MCF 10A (cell line): ENCODE results near the gene B3GAT1. TPM values are rescaled to one million over a fixed set of nuclear protein-coding genes. Genes with fewer than 3 reads are reported as not detected.

Experiments used
- BruUV-seq: library from RNA; stranded (reverse); fragments of 400-500 nt; replicated peaks from 2 replicates; lab custom pipeline; 2021; lab: Mats Ljungman, UMichigan
- CTCF ChIA-PET: fragments of 300-600 bp; sonication (Branson Sonifier 250); formaldehyde crosslinking; extraction: SDS; loops from one replicate; lab custom pipeline; 2021; ENCODE audit warnings: antibody characterized with exemption, inconsistent platforms; lab: Yijun Ruan, JAX
- POLR2A ChIA-PET: fragments of 300-600, 350-650 bp; sonication (Branson Sonifier 250); formaldehyde crosslinking; extraction: SDS; loops from one replicate; lab custom pipeline; 2020; ENCODE audit warnings: antibody characterized with exemption, inconsistent platforms; lab: Yijun Ruan, JAX
- DNase-seq: peaks from one replicate; pipeline ENCODE4 v3.0.0-alpha.2; 2018; ENCODE audit not compliant: unreplicated experiment
- H3K27ac Mint-ChIP-seq: one replicate; pipeline ENCODE4 v1.8.0; 2022; ENCODE audit warnings: mild to moderate bottlenecking, low read depth, mixed read lengths; ENCODE audit not compliant: unreplicated experiment
- H3K27me3 Mint-ChIP-seq: one replicate; pipeline ENCODE4 v1.8.0; 2022; ENCODE audit warnings: mixed read lengths; ENCODE audit not compliant: insufficient read depth, unreplicated experiment
- H3K36me3 Mint-ChIP-seq: one replicate; pipeline ENCODE4 v1.8.0; 2022; ENCODE audit warnings: mild to moderate bottlenecking, moderate library complexity, mixed read lengths; ENCODE audit not compliant: insufficient read depth, unreplicated experiment
- H3K4me1 Mint-ChIP-seq: one replicate; pipeline ENCODE4 v1.8.0; 2022; ENCODE audit warnings: mixed read lengths; ENCODE audit not compliant: insufficient read depth, unreplicated experiment
- H3K4me3 Mint-ChIP-seq: one replicate; pipeline ENCODE4 v1.8.0; 2022; ENCODE audit warnings: mild to moderate bottlenecking, moderate library complexity, mixed read lengths; ENCODE audit not compliant: unreplicated experiment
- H3K9me3 Mint-ChIP-seq: one replicate; pipeline ENCODE4 v1.8.0; 2022; ENCODE audit warnings: mixed read lengths; ENCODE audit not compliant: unreplicated experiment
- CTCF ChIP-seq: fragments of 200-600 bp; IDR thresholded peaks from one replicate; pipeline ENCODE4 v1.8.0; 2022; ENCODE audit warnings: antibody characterized with exemption, mild to moderate bottlenecking; ENCODE audit not compliant: unreplicated experiment
- intact Hi-C: fragments of 100-400 bp; cut with micrococcal nuclease; formaldehyde crosslinking; loops from 2 replicates; pipeline ENCODE4 v1.14.1; 2022
- total RNA-seq: library from RNA; stranded (reverse); gene quantifications from 2 replicates; pipeline ENCODE4 v1.2.3, GENCODE V29; 2022

Gene B3GAT1
- total RNA-seq, 1 experiment from 2014 or later = not detected

GRCh38 chr11:134364261-134364660, 47.8 kb downstream of the B3GAT1 start:
- no peak for DNase-seq
- H3K36me3 Mint-ChIP-seq = no peaks in the 10 kb centered on the region
- no peak overlapping the region for H3K27ac Mint-ChIP-seq
- intact Hi-C loops = loop anchor here (5.0 kb wide), 1 partner anchor 503 kb away; no protein-coding TSS in a partner anchor
- H3K9me3 Mint-ChIP-seq = no peaks in the 10 kb centered on the region
- no peaks in the 10 kb centered on the region for H3K27me3 Mint-ChIP-seq
- no TSS peak for BruUV-seq
- no peak for TF ChIP-seq CTCF
- POLR2A ChIA-PET = no interaction called here
- H3K4me3 Mint-ChIP-seq = no peak overlapping the region
- CTCF ChIA-PET = no interaction called here
- H3K4me1 Mint-ChIP-seq = no peaks in the 10 kb centered on the region

DNA sequence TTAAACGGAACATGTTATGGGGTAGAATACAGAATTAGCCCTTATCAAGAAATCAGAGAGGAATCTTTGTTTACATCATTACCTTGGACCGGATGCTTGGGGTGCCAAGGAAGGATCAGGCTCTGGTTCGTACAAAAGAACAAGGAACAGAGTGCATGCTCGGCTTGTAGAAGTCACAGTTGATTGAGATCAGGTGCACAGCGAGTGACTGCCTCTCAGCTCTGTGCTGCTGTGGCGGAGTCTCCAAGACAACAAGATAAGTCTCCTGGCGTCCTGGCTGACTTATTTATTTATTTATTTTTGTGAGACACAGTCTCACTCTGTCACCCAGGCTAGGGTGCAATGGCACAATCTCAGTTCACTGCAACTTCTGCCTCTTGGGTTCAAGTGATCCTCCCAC, 48.5 kb downstream of the B3GAT1 start:
- H3K4me3 Mint-ChIP-seq = no peak overlapping the region
- no peaks in the 10 kb centered on the region for H3K27me3 Mint-ChIP-seq
- no peaks in the 10 kb centered on the region for H3K36me3 Mint-ChIP-seq
- BruUV-seq = no TSS peak
- H3K4me1 Mint-ChIP-seq = no peaks in the 10 kb centered on the region
- DNase-seq = no peak
- CTCF ChIA-PET = interaction anchor here (0.6 kb wide), 1 partner anchor 711 kb away, joined by 4 read pairs; no protein-coding TSS in a partner anchor
- POLR2A ChIA-PET = no interaction called here
- no peaks in the 10 kb centered on the region for H3K9me3 Mint-ChIP-seq
- H3K27ac Mint-ChIP-seq = no peak overlapping the region
- intact Hi-C loops = loop anchor here (5.0 kb wide), 1 partner anchor 504 kb away; no protein-coding TSS in a partner anchor
- no peak for TF ChIP-seq CTCF

- Mint-ChIP-seq H3K27me3 (no peaks in the 10 kb centered on the region), H3K27ac (no peak overlapping the region), H3K9me3 (no peaks in the 10 kb centered on the region), H3K4me1 (no peaks in the 10 kb centered on the region), H3K4me3 (no peak overlapping the region), H3K36me3 (no peaks in the 10 kb centered on the region)
- ChIA-PET POLR2A (no interaction called here), CTCF (interaction anchor here (0.5 to 0.6 kb wide), 2 partner anchors 18 to 711 kb away, joined by 3 to 4 read pairs; no protein-coding TSS in a partner anchor)
- DNase-seq = no peak
- no TSS peak for BruUV-seq
- TF ChIP-seq CTCF = no peak
- intact Hi-C loops = loop anchor here (5.0 kb wide), 1 partner anchor 504 kb away; no protein-coding TSS in a partner anchor
Observed at GRCh38 chr11:134363161-134363560, 48.9 kb downstream of the B3GAT1 start.

DNA sequence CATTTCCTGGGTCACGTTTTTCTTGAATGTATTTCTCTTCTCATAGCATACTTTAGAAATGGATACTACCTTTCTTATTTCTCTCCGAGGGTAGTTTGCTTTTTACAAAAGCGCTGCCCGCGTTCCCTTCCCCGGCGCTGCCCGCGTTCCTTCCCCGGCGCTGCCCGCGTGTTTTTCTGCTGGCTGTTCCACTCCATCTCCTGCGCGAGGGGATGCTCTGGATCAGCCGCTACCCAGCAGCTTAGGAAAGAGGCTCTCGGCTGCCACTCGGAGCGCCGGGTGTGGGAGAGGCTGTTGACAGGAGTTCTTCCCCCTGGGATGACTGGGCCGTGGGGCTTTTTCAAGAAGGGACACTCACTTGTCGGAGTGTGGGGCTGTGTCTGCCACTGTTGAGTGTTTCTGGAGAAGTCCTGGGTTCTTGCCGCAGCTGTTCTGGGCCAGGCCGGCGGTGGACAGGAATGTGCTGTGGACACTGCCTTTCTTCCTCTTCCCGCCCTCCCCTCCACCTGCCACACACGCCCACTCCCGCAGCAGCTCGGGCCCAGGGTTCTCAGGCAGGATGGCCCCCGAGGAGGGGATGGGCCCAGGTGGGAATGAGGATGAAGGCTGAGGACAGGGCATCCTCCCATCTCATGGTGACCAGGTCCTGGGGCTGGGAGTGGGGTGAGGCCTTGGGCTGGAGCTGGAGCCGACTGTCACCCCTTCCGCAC, 49.7 kb downstream of the B3GAT1 start:
- CTCF ChIA-PET = interaction anchor here (0.5 to 0.6 kb wide), 3 partner anchors 19 to 414 kb away, joined by 3 read pairs; no protein-coding TSS in a partner anchor
- no peak for DNase-seq
- no TSS peak for BruUV-seq
- Mint-ChIP-seq H3K27ac (no peak overlapping the region), H3K36me3 (no peaks in the 10 kb centered on the region), H3K9me3 (no peaks in the 10 kb centered on the region), H3K27me3 (no peaks in the 10 kb centered on the region), H3K4me3 (no peak overlapping the region), H3K4me1 (no peaks in the 10 kb centered on the region)
- TF ChIP-seq CTCF = no peak
- intact Hi-C loops = loop anchor here (5.0 kb wide), 1 partner anchor 505 kb away; no protein-coding TSS in a partner anchor
- POLR2A ChIA-PET = no interaction called here
